Right lobe of liver (tissue), 6 donors: ENCODE data around the gene CLPTM1. TPM values are rescaled to one million over a fixed set of nuclear protein-coding genes. Genes with fewer than 3 reads are reported as not detected.

Experiments used
- ATAC-seq, 4 donors: fragments of 200-7000 bp; cut with Tn5 transposase; one replicate each; pipeline ENCODE4 v1.9.1; 2020; ENCODE audit warnings: mild to moderate bottlenecking in 4 of 4, moderate library complexity in 4 of 4
- DNase-seq, 3 donors: peaks; one replicate each; pipeline ENCODE4 v3.0.0-alpha.2; 2020
- H3K27ac ChIP-seq, 3 donors: fragments of 200-600 bp; one replicate each; pipeline ENCODE4 v1.8.0; 2022
- H3K27me3 ChIP-seq, 2 donors: fragments of 200-600 bp; one replicate each; pipeline ENCODE4 v1.8.0; 2022
- H3K36me3 ChIP-seq, 4 donors: fragments of 200-600 bp; sonication (generic) in 1 of 4; one replicate each; pipeline versions ENCODE4 v1.5.1 to v1.8.0; 2017 to 2022; ENCODE audit warnings: control low read depth in 1 of 4
- H3K4me1 ChIP-seq, 4 donors: fragments of 200-600 bp; sonication (generic) in 1 of 4; one replicate each; pipeline versions ENCODE4 v1.5.1 to v1.8.0; 2017 to 2022; ENCODE audit warnings: control low read depth in 1 of 4
- H3K4me3 ChIP-seq, 3 donors: fragments of 200-600 bp; one replicate each; pipeline ENCODE4 v1.8.0; 2022
- H3K9me3 ChIP-seq, 4 donors: fragments of 200-600 bp; sonication (generic) in 1 of 4; one replicate each; pipeline versions ENCODE4 v1.5.1 to v1.8.0; 2017 to 2022; ENCODE audit warnings: control low read depth in 1 of 4
- POLR2A ChIP-seq: fragments of 450-650 bp; IDR thresholded peaks from one replicate; pipeline ENCODE4 v1.6.1; 2017; ENCODE audit warnings: antibody characterized with exemption, mild to moderate bottlenecking
- WGBS: methylation state at CpG from one replicate; pipeline ENCODE4 v1.1.6; 2018; ENCODE audit warnings: low coverage, low lambda C conversion rate; ENCODE audit not compliant: insufficient coverage; ENCODE audit errors: missing lambda C conversion rate; 5-methylcytosine and 5-hydroxymethylcytosine counted together
- intact Hi-C, 2 donors: fragments of 100-400 bp; cut with DNase I; formaldehyde crosslinking; loops; one replicate each; pipeline versions ENCODE4 v1.11.2 to v1.14.1; 2022
- total RNA-seq, 6 experiments: library from RNA; depleted of rRNA in 2 of 6; stranded (reverse); fragments of >200 nt in 2 of 6; fragmentation: NEBNext Ultra II Directional in 3 of 6; extraction: Animal tissue kit (Norgen Biotek cat#: 25700) in 3 of 6; gene quantifications; one replicate each; pipeline versions ENCODE4 v1.1.0 to v1.2.4, GENCODE V29; 2016 to 2023
- TF ChIP-seq, protein P1 (sequence below), 4 donors: fragments of 200-600 bp in 3 of 4; fragments of 450-650 bp in 1 of 4; IDR thresholded peaks; one replicate each; pipeline versions ENCODE4 v1.5.1 to v1.8.0; 2016 to 2022; ENCODE audit warnings: antibody characterized with exemption in 4 of 4, mild to moderate bottlenecking in 2 of 4
- donor health status: DM: no; HTN: yes; CAD: no.
- donor health status: DM: no; HTN: no; CAD: no.
- donor health status: DM: no; HTN: no; CAD: no.
- donor health status: DM: no; HTN: yes; CAD: no.
- donor health status: DM: no; HTN: yes; CAD: no.

The CLPTM1 gene
- total RNA-seq, 6 experiments from 2014 or later, result 78.7 to 90.6 (median 83.9) TPM

- Histone ChIP-seq H3K4me1 (peaks cover 0 to 9% (median 3%) of the 10 kb centered on the region in 4 donors), H3K9me3 (no peaks in the 10 kb centered on the region), H3K36me3 (no peaks in the 10 kb centered on the region), H3K27me3 (no peaks in the 10 kb centered on the region), H3K27ac (peak overlapping the region in 1 of 3 donors; percentile 45), H3K4me3 (no peak overlapping the region)
- WGBS, result 89% methylated on average over 2 of the region's 2 CpGs
- intact Hi-C loops, result no loop called here
- DNase-seq, result no peak
- TF ChIP-seq POLR2A, result no peak
- TF ChIP-seq, protein P1, sequence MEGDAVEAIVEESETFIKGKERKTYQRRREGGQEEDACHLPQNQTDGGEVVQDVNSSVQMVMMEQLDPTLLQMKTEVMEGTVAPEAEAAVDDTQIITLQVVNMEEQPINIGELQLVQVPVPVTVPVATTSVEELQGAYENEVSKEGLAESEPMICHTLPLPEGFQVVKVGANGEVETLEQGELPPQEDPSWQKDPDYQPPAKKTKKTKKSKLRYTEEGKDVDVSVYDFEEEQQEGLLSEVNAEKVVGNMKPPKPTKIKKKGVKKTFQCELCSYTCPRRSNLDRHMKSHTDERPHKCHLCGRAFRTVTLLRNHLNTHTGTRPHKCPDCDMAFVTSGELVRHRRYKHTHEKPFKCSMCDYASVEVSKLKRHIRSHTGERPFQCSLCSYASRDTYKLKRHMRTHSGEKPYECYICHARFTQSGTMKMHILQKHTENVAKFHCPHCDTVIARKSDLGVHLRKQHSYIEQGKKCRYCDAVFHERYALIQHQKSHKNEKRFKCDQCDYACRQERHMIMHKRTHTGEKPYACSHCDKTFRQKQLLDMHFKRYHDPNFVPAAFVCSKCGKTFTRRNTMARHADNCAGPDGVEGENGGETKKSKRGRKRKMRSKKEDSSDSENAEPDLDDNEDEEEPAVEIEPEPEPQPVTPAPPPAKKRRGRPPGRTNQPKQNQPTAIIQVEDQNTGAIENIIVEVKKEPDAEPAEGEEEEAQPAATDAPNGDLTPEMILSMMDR (IDR thresholded peaks at IDR 0.05), result no peak
- no peak for ATAC-seq
Measured at GRCh38 chr19:45019187-45019586, 64.0 kb downstream of the CLPTM1 start.

- 23% methylated on average over 3 of the region's 3 CpGs for WGBS
- H3K9me3 ChIP-seq, result no peaks in the 10 kb centered on the region
- no peaks in the 10 kb centered on the region for H3K27me3 ChIP-seq
- H3K4me1 ChIP-seq, result peaks cover 0 to 9% (median 3%) of the 10 kb centered on the region in 4 donors
- TF ChIP-seq, protein P1 (IDR thresholded peaks at IDR 0.05), result no peak
- no peak for TF ChIP-seq POLR2A
- H3K27ac ChIP-seq, result peak overlapping the region in 2 of 3 donors; percentile 36 to 45
- DNase-seq, result peak; percentile 35 to 78 (median 73)
- H3K36me3 ChIP-seq, result no peaks in the 10 kb centered on the region
- H3K4me3 ChIP-seq, result no peak overlapping the region
- peak; percentile 72 to 81 (median 76) for ATAC-seq
- intact Hi-C loops, result loop anchor here in 1 of 2 donors (5.0 kb wide), 1 partner anchor 37 kb away; no protein-coding TSS in a partner anchor
Measured at GRCh38 chr19:45020071-45020470, 64.9 kb downstream of the CLPTM1 start.

DNA sequence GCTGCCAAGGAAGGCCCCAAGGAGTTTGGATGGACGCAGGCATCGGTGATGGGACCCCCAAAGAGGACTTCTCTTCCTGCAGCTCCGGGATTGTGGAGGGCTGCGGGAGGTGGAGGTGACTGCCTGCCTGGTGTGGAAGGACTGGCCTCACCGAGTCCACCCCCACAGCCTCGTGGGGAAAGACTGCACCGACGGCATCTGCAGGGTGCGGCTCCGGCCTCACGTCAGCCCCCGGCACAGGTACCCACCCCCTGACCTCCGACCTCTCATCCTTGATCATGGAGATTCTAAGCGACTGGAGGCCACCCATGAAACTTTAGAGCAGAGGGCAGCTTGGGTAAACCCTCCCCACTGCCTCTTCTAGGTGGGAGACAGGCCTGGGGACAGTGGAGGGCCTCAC, 66.8 kb downstream of the CLPTM1 start:
- TF ChIP-seq, protein P1 (IDR thresholded peaks at IDR 0.05), result no peak
- no peak for TF ChIP-seq POLR2A
- Histone ChIP-seq H3K4me1 (peaks cover 0 to 9% (median 3%) of the 10 kb centered on the region in 4 donors), H3K27me3 (no peaks in the 10 kb centered on the region), H3K36me3 (no peaks in the 10 kb centered on the region), H3K27ac (no peak overlapping the region), H3K9me3 (no peaks in the 10 kb centered on the region), H3K4me3 (no peak overlapping the region)
- DNase-seq (no peak), ATAC-seq (peak in 1 of 4 donors; percentile 10)
- 60% methylated on average over 1 of the region's 14 CpGs for WGBS
- intact Hi-C loops, result loop anchor here in 1 of 2 donors (5.0 kb wide), 1 partner anchor 35 kb away; no protein-coding TSS in a partner anchor

GRCh38 chr19:45023048-45023447, 67.9 kb downstream of the CLPTM1 start:
- 95% methylated on average over 4 of the region's 4 CpGs for WGBS
- no peaks in the 10 kb centered on the region for H3K9me3 ChIP-seq
- H3K4me3 ChIP-seq, result no peak overlapping the region
- intact Hi-C loops, result loop anchor here in 1 of 2 donors (5.0 kb wide), 1 partner anchor 34 kb away; no protein-coding TSS in a partner anchor
- DNase-seq (no peak), ATAC-seq (no peak)
- no peaks in the 10 kb centered on the region for H3K36me3 ChIP-seq
- H3K27me3 ChIP-seq, result no peaks in the 10 kb centered on the region
- no peak for TF ChIP-seq POLR2A
- TF ChIP-seq, protein P1 (IDR thresholded peaks at IDR 0.05), result no peak
- H3K4me1 ChIP-seq, result peaks cover 0 to 9% (median 3%) of the 10 kb centered on the region in 4 donors
- H3K27ac ChIP-seq, result no peak overlapping the region
